Measurements from ENCODE around the gene COBL. TPM values are rescaled to one million over a fixed set of nuclear protein-coding genes. Genes with fewer than 3 reads are reported as not detected.

Gene COBL
- total and polyA plus RNA-seq, 9 of the 15 experiments (the other 6 are each of a cell fraction or from before 2014, with no cell fraction given), result 0.01 to 2.4 (median 0.09) TPM; not detected in 3

DNA sequence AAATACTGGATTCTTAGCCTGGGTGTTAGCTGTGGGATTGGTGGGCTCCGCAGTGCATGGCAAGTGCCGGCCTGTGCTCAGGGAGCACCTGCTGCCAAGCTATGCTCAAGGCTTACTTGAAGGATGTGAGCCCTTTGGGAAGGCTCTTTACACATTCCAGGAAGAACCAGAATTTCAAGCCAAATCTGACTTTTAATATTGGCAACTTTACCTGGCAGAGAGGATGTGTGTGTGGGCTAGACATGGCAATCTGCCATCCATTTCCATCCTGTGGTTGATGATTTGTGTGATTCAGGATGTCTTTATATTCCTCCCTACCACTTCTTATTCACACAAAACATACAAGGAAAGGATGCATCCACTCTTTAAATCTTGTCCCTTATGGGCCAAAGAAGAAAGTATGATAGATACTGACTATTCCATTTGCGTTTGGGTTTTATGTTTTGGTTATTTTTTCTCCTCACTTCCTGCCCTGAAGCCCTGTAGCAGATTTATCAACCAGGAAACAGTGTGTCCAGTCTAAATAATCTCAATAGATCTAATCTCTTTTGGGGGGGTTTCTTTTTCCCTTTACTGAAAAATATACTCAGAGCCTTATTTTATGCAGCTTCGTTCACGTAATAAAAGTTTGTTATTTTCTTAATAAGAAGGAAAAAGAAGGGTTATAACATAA lies 247.1 kb downstream of the COBL start (continued):
- TF ChIP-seq, protein P1, sequence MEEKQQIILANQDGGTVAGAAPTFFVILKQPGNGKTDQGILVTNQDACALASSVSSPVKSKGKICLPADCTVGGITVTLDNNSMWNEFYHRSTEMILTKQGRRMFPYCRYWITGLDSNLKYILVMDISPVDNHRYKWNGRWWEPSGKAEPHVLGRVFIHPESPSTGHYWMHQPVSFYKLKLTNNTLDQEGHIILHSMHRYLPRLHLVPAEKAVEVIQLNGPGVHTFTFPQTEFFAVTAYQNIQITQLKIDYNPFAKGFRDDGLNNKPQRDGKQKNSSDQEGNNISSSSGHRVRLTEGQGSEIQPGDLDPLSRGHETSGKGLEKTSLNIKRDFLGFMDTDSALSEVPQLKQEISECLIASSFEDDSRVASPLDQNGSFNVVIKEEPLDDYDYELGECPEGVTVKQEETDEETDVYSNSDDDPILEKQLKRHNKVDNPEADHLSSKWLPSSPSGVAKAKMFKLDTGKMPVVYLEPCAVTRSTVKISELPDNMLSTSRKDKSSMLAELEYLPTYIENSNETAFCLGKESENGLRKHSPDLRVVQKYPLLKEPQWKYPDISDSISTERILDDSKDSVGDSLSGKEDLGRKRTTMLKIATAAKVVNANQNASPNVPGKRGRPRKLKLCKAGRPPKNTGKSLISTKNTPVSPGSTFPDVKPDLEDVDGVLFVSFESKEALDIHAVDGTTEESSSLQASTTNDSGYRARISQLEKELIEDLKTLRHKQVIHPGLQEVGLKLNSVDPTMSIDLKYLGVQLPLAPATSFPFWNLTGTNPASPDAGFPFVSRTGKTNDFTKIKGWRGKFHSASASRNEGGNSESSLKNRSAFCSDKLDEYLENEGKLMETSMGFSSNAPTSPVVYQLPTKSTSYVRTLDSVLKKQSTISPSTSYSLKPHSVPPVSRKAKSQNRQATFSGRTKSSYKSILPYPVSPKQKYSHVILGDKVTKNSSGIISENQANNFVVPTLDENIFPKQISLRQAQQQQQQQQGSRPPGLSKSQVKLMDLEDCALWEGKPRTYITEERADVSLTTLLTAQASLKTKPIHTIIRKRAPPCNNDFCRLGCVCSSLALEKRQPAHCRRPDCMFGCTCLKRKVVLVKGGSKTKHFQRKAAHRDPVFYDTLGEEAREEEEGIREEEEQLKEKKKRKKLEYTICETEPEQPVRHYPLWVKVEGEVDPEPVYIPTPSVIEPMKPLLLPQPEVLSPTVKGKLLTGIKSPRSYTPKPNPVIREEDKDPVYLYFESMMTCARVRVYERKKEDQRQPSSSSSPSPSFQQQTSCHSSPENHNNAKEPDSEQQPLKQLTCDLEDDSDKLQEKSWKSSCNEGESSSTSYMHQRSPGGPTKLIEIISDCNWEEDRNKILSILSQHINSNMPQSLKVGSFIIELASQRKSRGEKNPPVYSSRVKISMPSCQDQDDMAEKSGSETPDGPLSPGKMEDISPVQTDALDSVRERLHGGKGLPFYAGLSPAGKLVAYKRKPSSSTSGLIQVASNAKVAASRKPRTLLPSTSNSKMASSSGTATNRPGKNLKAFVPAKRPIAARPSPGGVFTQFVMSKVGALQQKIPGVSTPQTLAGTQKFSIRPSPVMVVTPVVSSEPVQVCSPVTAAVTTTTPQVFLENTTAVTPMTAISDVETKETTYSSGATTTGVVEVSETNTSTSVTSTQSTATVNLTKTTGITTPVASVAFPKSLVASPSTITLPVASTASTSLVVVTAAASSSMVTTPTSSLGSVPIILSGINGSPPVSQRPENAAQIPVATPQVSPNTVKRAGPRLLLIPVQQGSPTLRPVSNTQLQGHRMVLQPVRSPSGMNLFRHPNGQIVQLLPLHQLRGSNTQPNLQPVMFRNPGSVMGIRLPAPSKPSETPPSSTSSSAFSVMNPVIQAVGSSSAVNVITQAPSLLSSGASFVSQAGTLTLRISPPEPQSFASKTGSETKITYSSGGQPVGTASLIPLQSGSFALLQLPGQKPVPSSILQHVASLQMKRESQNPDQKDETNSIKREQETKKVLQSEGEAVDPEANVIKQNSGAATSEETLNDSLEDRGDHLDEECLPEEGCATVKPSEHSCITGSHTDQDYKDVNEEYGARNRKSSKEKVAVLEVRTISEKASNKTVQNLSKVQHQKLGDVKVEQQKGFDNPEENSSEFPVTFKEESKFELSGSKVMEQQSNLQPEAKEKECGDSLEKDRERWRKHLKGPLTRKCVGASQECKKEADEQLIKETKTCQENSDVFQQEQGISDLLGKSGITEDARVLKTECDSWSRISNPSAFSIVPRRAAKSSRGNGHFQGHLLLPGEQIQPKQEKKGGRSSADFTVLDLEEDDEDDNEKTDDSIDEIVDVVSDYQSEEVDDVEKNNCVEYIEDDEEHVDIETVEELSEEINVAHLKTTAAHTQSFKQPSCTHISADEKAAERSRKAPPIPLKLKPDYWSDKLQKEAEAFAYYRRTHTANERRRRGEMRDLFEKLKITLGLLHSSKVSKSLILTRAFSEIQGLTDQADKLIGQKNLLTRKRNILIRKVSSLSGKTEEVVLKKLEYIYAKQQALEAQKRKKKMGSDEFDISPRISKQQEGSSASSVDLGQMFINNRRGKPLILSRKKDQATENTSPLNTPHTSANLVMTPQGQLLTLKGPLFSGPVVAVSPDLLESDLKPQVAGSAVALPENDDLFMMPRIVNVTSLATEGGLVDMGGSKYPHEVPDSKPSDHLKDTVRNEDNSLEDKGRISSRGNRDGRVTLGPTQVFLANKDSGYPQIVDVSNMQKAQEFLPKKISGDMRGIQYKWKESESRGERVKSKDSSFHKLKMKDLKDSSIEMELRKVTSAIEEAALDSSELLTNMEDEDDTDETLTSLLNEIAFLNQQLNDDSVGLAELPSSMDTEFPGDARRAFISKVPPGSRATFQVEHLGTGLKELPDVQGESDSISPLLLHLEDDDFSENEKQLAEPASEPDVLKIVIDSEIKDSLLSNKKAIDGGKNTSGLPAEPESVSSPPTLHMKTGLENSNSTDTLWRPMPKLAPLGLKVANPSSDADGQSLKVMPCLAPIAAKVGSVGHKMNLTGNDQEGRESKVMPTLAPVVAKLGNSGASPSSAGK (IDR thresholded peaks at IDR 0.05), result no peak
- TF ChIP-seq TRIM24 (IDR thresholded peaks at IDR 0.05) (no peak), ZBTB8A (IDR thresholded peaks at IDR 0.05; ENCODE audit: partially characterized antibody) (no peak), ZNF174 (CRISPR knock-in tag; IDR thresholded peaks at IDR 0.05) (no peak), FOXA1 (IDR thresholded peaks at IDR 0.05; ENCODE audit: borderline replicate concordance) (no peak), ATF1 (CRISPR knock-in tag; IDR thresholded peaks at IDR 0.05) (no peak), ATF1 (tag; IDR thresholded peaks at IDR 0.05) (no peak)
